Esophagus squamous epithelium (tissue), 5 donors: ENCODE measurements around the gene HSPA1L. TPM values are rescaled to one million over a fixed set of nuclear protein-coding genes. Genes with fewer than 3 reads are reported as not detected.
"Not testable (repeated sequence)": the region's sequence is repeated elsewhere in the genome, so short reads cannot be mapped to it uniquely, and the experiment has no call there.

Experiments used
- DNase-seq: peaks from one replicate; lab custom pipeline; 2025; lab: John Stamatoyannopoulos, UW
- H3K27ac ChIP-seq, 4 donors: fragments of 200-600 bp; sonication (generic); one replicate each; pipeline ENCODE4 v1.5.1; 2016 to 2019; ENCODE audit warnings: mild to moderate bottlenecking in 1 of 4
- H3K27me3 ChIP-seq, 4 donors: fragments of 200-600 bp; sonication (generic); 1 replicate in 3 of 4; 2 replicates in 1 of 4; pipeline versions ENCODE4 v1.5.1 to v1.6.0; 2017 to 2021; ENCODE audit warnings: antibody characterized with exemption in 1 of 4
- H3K36me3 ChIP-seq, 3 donors: fragments of 200-600 bp; sonication (generic); one replicate each; pipeline ENCODE4 v1.5.1; 2016 to 2019
- H3K4me1 ChIP-seq, 3 donors: fragments of 200-600 bp; sonication (generic); one replicate each; pipeline ENCODE4 v1.5.1; 2017 to 2019
- H3K4me3 ChIP-seq, 4 donors: fragments of 200-600 bp; sonication (generic); 1 replicate in 3 of 4; 2 replicates in 1 of 4; pipeline ENCODE4 v1.5.1; 2016 to 2019; ENCODE audit warnings: mild to moderate bottlenecking in 2 of 4, moderate library complexity in 1 of 4
- H3K9me3 ChIP-seq, 3 donors: fragments of 200-600 bp; sonication (generic); one replicate each; pipeline ENCODE4 v1.5.1; 2016 to 2019
- CTCF ChIP-seq, 6 experiments: fragments of 450-650 bp in 4 of 6; fragments of 200-600 bp in 2 of 6; sonication (generic) in 2 of 6; IDR thresholded peaks; one replicate each; pipeline ENCODE4 v1.5.1; 2016 to 2019; ENCODE audit warnings: antibody characterized with exemption in 6 of 6, mild to moderate bottlenecking in 4 of 6, moderate library complexity in 4 of 6
- POLR2A ChIP-seq, 4 donors: fragments of 450-650 bp; IDR thresholded peaks; one replicate each; pipeline ENCODE4 v1.6.1; 2017; ENCODE audit warnings: antibody characterized with exemption in 4 of 4, mild to moderate bottlenecking in 4 of 4, moderate library complexity in 3 of 4
- WGBS, 2 donors: methylation state at CpG; one replicate each; pipeline ENCODE4 v1.1.5; 2018; 5-methylcytosine and 5-hydroxymethylcytosine counted together
- intact Hi-C: fragments of 100-400 bp; cut with DNase I; formaldehyde crosslinking; loops from one replicate; pipeline ENCODE4 v1.15.0; 2022
- total RNA-seq, 4 donors: library from RNA; depleted of rRNA; stranded (reverse); fragments of >200 nt; gene quantifications; one replicate each; pipeline ENCODE4 v1.1.0, GENCODE V29; 2016
- donor health status: DM: yes; HTN: yes; CAD: no.

The HSPA1L gene
- total RNA-seq, 4 donors from 2014 or later, result 0.35 to 0.97 (median 0.57) TPM

DNA sequence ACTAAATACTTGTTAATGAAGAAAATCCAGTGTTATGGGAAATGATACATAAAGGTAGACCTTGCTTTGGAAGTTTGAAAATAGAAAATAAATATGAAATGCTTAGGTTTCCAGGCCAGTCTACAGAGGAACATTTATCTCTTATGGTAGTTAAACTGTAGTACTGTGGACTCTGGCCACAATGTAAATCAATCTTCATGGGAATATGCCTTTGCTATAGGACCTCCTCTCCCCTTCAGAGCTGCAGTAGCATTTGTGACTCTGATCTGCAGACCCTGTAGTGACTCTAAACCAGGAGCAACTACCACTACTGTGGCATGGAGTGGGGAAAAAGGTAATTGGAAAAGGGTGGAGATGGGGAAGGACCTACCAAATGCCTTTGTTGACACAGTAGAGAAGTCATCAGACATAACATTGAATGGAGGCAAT is 4.8 kb upstream of the HSPA1L start:
- Histone ChIP-seq H3K9me3 (no peaks in the 10 kb centered on the region), H3K27ac (peak overlapping the region; percentile 70 to 100 (median 92)), H3K36me3 (no peaks in the 10 kb centered on the region), H3K4me1 (peaks cover 29 to 74% (median 55%) of the 10 kb centered on the region in 3 donors), H3K27me3 (no peaks in the 10 kb centered on the region), H3K4me3 (peak overlapping the region in 2 of 4 donors; percentile 2 to 60)
- intact Hi-C loops, result no loop called here
- no peak for TF ChIP-seq CTCF (IDR thresholded peaks at IDR 0.05)
- TF ChIP-seq POLR2A (IDR thresholded peaks at IDR 0.05), result no peak
- DNase-seq, result no peak

DNA sequence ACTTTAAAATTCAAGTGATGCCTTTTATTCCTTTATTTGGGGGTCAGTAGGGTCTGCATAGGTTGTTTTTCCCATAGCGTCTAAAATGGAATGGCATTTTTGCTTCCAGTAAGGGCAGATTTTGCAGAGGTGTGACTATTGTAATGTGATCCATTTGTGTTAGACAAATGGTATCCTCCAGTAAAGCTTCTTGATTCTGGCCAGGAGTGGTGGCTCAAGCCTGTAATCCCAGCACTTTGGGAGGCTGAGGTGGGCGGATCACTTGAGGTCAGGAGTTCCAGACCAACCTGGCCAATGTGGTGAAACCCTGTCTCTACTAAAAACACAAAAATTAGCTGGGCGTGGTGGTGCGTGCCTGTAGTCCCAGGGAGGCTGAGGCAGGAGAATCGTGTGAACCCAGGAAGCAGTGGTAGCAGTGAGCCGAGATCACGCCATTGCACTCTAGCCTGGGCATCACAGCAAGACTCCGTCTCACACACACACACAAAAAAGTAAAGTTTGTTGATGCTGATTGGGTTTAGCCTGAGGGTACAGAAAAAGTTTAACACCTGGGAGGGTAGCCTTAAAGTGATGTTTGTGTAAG is 2.9 kb upstream of the HSPA1L start:
- H3K4me3 ChIP-seq, result peak overlapping the region; percentile 39 to 71 (median 58)
- intact Hi-C loops, result not testable (repeated sequence)

DNA sequence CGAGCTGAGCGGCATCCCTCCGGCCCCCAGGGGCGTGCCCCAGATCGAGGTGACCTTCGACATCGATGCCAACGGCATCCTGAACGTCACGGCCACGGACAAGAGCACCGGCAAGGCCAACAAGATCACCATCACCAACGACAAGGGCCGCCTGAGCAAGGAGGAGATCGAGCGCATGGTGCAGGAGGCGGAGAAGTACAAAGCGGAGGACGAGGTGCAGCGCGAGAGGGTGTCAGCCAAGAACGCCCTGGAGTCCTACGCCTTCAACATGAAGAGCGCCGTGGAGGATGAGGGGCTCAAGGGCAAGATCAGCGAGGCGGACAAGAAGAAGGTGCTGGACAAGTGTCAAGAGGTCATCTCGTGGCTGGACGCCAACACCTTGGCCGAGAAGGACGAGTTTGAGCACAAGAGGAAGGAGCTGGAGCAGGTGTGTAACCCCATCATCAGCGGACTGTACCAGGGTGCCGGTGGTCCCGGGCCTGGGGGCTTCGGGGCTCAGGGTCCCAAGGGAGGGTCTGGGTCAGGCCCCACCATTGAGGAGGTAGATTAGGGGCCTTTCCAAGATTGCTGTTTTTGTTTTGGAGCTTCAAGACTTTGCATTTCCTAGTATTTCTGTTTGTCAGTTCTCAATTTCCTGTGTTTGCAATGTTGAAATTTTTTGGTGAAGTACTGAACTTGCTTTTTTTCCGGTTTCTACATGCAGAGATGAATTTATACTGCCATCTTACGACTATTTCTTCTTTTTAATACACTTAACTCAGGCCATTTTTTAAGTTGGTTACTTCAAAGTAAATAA is 2.2 kb upstream of the HSPA1L start:
- H3K9me3 ChIP-seq, H3K36me3 ChIP-seq, DNase-seq, intact Hi-C loops, H3K27me3 ChIP-seq: not testable (repeated sequence)
- Histone ChIP-seq H3K27ac (peak overlapping the region; percentile 61 to 100 (median 92)), H3K4me3 (peak overlapping the region; percentile 39 to 71 (median 58)), H3K4me1 (peaks cover 29 to 72% (median 45%) of the 10 kb centered on the region in 3 donors)
- 21 to 25% methylated on average over 16 to 19 of the region's 37 CpGs for WGBS, 2 donors

More for the DNA sequence above, 2.9 kb upstream of the HSPA1L start:
- H3K27me3 ChIP-seq, H3K36me3 ChIP-seq, H3K9me3 ChIP-seq, DNase-seq: not testable (repeated sequence)
- WGBS, 2 donors, result 31 to 38% methylated on average over 7 to 8 of the region's 8 CpGs
- Histone ChIP-seq H3K4me1 (peaks cover 32 to 72% (median 49%) of the 10 kb centered on the region in 3 donors), H3K27ac (peak overlapping the region; percentile 61 to 100 (median 92))

DNA sequence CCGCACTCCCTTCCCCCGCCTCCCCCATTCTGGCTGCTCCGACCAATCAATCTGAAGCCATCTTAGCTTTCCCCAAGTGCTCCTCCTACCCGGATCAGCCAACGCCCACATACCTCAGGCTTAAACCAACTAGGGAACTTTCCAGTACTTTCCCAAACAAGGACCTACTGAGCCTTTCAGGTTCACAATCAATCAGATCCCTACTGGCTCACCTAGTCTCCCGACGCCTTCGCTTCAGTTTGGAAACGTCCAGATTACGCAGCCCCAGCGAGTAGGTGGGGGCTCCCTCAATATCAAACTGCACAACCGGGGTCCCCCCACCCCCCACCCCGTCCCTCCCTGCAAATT is 432 bp downstream of the HSPA1L start:
- peak overlapping the region; percentile 91 to 99 (median 97) for H3K27ac ChIP-seq
- TF ChIP-seq POLR2A (IDR thresholded peaks at IDR 0.05) (peak in 3 of 4 donors; percentile 17 to 28 (median 26)), CTCF (IDR thresholded peaks at IDR 0.05) (no peak)
- WGBS, 2 donors, result 0 to 1% methylated on average over 5 to 9 of the region's 13 CpGs
- peak; percentile 45 for DNase-seq
- H3K4me1 ChIP-seq, result peaks cover 22 to 48% (median 26%) of the 10 kb centered on the region in 3 donors
- no peaks in the 10 kb centered on the region for H3K27me3 ChIP-seq
- intact Hi-C loops, result no loop called here
- peak overlapping the region; percentile 50 to 84 (median 64) for H3K4me3 ChIP-seq
- no peaks in the 10 kb centered on the region for H3K9me3 ChIP-seq
- no peaks in the 10 kb centered on the region for H3K36me3 ChIP-seq

- Histone ChIP-seq H3K27me3 (no peaks in the 10 kb centered on the region), H3K4me1 (peaks cover 11 to 36% (median 14%) of the 10 kb centered on the region in 3 donors), H3K27ac (peak overlapping the region; percentile 91 to 99 (median 97)), H3K4me3 (peak overlapping the region in 3 of 4 donors; percentile 63 to 84 (median 64)), H3K9me3 (no peaks in the 10 kb centered on the region), H3K36me3 (no peaks in the 10 kb centered on the region)
- TF ChIP-seq CTCF (IDR thresholded peaks at IDR 0.05), result no peak
- TF ChIP-seq POLR2A (IDR thresholded peaks at IDR 0.05), result no peak
- 94 to 95% methylated on average over 7 of the region's 7 CpGs for WGBS, 2 donors
- no peak for DNase-seq
- intact Hi-C loops, result no loop called here
These were observed 1.6 kb downstream of the HSPA1L start for GRCh38 chr6:31813465-31813849.

- 92 to 94% methylated on average over 9 to 12 of the region's 12 CpGs for WGBS, 2 donors
- H3K9me3 ChIP-seq, result no peaks in the 10 kb centered on the region
- H3K27ac ChIP-seq, result no peak overlapping the region
- H3K4me3 ChIP-seq, result no peak overlapping the region
- intact Hi-C loops, result no loop called here
- peaks cover 11 to 34% (median 20%) of the 10 kb centered on the region in 3 donors for H3K4me1 ChIP-seq
- TF ChIP-seq CTCF (IDR thresholded peaks at IDR 0.05) (no peak), POLR2A (IDR thresholded peaks at IDR 0.05) (no peak)
- no peaks in the 10 kb centered on the region for H3K36me3 ChIP-seq
- no peak for DNase-seq
- no peaks in the 10 kb centered on the region for H3K27me3 ChIP-seq
These were observed 3.4 kb downstream of the HSPA1L start for GRCh38 chr6:31811645-31812044.

DNA sequence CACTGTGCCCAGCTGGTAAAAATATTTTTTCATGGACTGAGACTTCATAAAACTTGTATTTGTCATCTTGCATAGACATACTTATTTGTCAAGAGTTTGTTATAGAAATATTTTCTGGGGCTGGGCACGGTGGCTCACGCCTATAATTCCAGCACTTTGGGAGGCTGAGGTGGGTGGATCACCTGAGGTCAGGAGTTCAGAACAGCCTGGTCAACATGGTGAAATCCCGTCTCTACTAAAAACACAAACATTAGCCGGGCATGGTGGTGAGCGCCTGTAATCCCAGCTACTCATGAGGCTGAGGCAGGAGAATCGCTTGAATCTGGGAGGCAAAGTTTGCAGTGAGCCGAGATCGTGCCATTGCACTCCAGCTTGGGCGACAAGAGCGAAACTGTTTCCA is 6.5 kb downstream of the HSPA1L start:
- H3K27me3 ChIP-seq, intact Hi-C loops, DNase-seq, H3K9me3 ChIP-seq, H3K4me3 ChIP-seq, H3K36me3 ChIP-seq, H3K27ac ChIP-seq: not testable (repeated sequence)
- peaks cover 11 to 38% (median 25%) of the 10 kb centered on the region in 3 donors for H3K4me1 ChIP-seq
- WGBS, 2 donors, result 83 to 92% methylated on average over 5 to 10 of the region's 10 CpGs
